Left ventricle myocardium inferior (tissue), 1 donor: ENCODE results near the gene NSD2. TPM values are rescaled to one million over a fixed set of nuclear protein-coding genes. Genes with fewer than 3 reads are reported as not detected.

Source experiments
- DNase-seq: peaks from one replicate; pipeline ENCODE4 v3.0.0-alpha.2; 2020
- H3K27ac ChIP-seq: fragments of 200-600 bp; replicated peaks from 2 replicates; pipeline ENCODE4 v1.8.0; 2021
- H3K27me3 ChIP-seq: fragments of 200-600 bp; 2 replicates; pipeline ENCODE4 v1.8.0; 2021; ENCODE audit warnings: low read depth
- H3K36me3 ChIP-seq: fragments of 200-600 bp; 2 replicates; pipeline ENCODE4 v1.8.0; 2021
- H3K4me1 ChIP-seq: fragments of 200-600 bp; 2 replicates; pipeline ENCODE4 v1.8.0; 2021
- H3K4me3 ChIP-seq: fragments of 200-600 bp; 2 replicates; pipeline ENCODE4 v1.8.0; 2021; ENCODE audit warnings: mild to moderate bottlenecking, moderate library complexity
- H3K9me3 ChIP-seq: fragments of 200-600 bp; replicated peaks from 2 replicates; pipeline ENCODE4 v1.8.0; 2021
- intact Hi-C: fragments of 100-400 bp; cut with micrococcal nuclease; formaldehyde crosslinking; loops from one replicate; pipeline ENCODE4 v1.11.0; 2022
- total RNA-seq: library from RNA; stranded (reverse); fragmentation: NEBNext Ultra II Directional; extraction: Animal tissue kit (Norgen Biotek cat#: 25700); gene quantifications from one replicate; pipeline ENCODE4 v1.2.1, GENCODE V29; 2021
- TF ChIP-seq, protein P1 (sequence below): fragments of 200-600 bp; IDR thresholded peaks from 2 replicates; pipeline ENCODE4 v1.8.0; 2021; ENCODE audit warnings: antibody characterized with exemption, mild to moderate bottlenecking, borderline replicate concordance
- donor health status: DM: no; HTN: yes; CAD: no; lungs with severe emphysema.

The NSD2 gene
- total RNA-seq, 1 donor from 2014 or later: 42.5 TPM

- DNase-seq: no peak
- no peak overlapping the region for H3K4me3 ChIP-seq
- intact Hi-C loops: no loop called here
- peaks cover 14% of the 10 kb centered on the region for H3K4me1 ChIP-seq
- TF ChIP-seq, protein P1, sequence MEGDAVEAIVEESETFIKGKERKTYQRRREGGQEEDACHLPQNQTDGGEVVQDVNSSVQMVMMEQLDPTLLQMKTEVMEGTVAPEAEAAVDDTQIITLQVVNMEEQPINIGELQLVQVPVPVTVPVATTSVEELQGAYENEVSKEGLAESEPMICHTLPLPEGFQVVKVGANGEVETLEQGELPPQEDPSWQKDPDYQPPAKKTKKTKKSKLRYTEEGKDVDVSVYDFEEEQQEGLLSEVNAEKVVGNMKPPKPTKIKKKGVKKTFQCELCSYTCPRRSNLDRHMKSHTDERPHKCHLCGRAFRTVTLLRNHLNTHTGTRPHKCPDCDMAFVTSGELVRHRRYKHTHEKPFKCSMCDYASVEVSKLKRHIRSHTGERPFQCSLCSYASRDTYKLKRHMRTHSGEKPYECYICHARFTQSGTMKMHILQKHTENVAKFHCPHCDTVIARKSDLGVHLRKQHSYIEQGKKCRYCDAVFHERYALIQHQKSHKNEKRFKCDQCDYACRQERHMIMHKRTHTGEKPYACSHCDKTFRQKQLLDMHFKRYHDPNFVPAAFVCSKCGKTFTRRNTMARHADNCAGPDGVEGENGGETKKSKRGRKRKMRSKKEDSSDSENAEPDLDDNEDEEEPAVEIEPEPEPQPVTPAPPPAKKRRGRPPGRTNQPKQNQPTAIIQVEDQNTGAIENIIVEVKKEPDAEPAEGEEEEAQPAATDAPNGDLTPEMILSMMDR: no peak
- H3K9me3 ChIP-seq: no peaks in the 10 kb centered on the region
- H3K27ac ChIP-seq: no peak overlapping the region
- no peaks in the 10 kb centered on the region for H3K27me3 ChIP-seq
- peaks cover 98% of the 10 kb centered on the region for H3K36me3 ChIP-seq
Measured at GRCh38 chr4:1978741-1979476, 107.7 kb downstream of the NSD2 start.

DNA sequence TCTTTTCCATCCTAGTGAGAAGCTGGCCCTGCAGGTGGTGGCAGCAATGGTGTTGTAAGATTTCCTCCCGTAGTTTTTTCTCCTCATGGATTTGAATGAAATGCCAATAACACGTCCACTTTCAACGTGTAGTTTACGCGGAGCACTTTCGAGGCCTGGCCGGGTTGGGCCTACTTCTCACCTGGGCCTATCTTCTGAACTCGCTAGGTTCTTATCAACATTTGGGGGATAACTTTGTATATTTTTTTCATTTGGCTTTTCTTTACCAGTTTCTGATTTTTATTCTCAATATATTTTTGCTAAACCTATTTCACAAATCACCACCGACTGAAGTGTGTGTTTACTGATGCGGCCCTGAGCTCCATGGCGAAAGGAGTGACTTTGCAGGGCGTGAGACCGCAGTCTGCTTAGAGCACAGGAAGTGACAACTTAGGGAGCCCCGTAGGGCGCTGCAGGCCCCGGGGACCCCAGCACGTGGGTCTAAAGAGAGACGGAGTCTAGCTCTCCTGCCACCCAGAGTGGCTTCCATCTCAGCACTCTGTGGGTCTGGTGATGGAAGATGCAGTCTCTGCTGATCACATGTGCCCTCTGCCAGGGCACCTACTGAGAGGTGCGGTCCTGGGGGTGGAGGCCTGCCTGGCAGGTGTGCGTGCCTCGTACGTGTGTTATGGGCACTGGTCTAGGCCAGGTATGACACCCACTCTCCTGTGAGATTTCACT is 108.4 kb downstream of the NSD2 start:
- DNase-seq: no peak
- Histone ChIP-seq H3K27ac (no peak overlapping the region), H3K9me3 (no peaks in the 10 kb centered on the region), H3K4me1 (peaks cover 21% of the 10 kb centered on the region), H3K4me3 (no peak overlapping the region), H3K27me3 (no peaks in the 10 kb centered on the region), H3K36me3 (peaks cover 98% of the 10 kb centered on the region)
- TF ChIP-seq, protein P1: no peak
- intact Hi-C loops: no loop called here

GRCh38 chr4:1980561-1981041 is 109.4 kb downstream of the NSD2 start:
- Histone ChIP-seq H3K27me3 (no peaks in the 10 kb centered on the region), H3K4me1 (peaks cover 25% of the 10 kb centered on the region), H3K4me3 (no peak overlapping the region), H3K36me3 (peaks cover 98% of the 10 kb centered on the region), H3K27ac (no peak overlapping the region), H3K9me3 (no peaks in the 10 kb centered on the region)
- TF ChIP-seq, protein P1: no peak
- no peak for DNase-seq
- intact Hi-C loops: no loop called here

GRCh38 chr4:1981251-1982058 is 110.3 kb downstream of the NSD2 start:
- Histone ChIP-seq H3K36me3 (peaks cover 98% of the 10 kb centered on the region), H3K4me3 (no peak overlapping the region), H3K27me3 (no peaks in the 10 kb centered on the region), H3K27ac (peak overlapping the region; percentile 33), H3K4me1 (peaks cover 25% of the 10 kb centered on the region), H3K9me3 (no peaks in the 10 kb centered on the region)
- no peak for DNase-seq
- intact Hi-C loops: no loop called here
- TF ChIP-seq, protein P1: no peak
